PC-9 (cell line): ENCODE measurements around the gene TJP3. TPM values are rescaled to one million over a fixed set of nuclear protein-coding genes. Genes with fewer than 3 reads are reported as not detected.

Source experiments
- BruUV-seq: library from RNA; stranded (reverse); fragments of 400-500 nt; replicated peaks from 2 replicates; lab custom pipeline; 2021; lab: Mats Ljungman, UMichigan
- CTCF ChIA-PET: fragments of 300-600 bp; sonication (Branson Sonifier 250); formaldehyde crosslinking; loops from one replicate; lab custom pipeline; 2022; ENCODE audit warnings: antibody characterized with exemption; lab: Charles Lee
- POLR2A ChIA-PET: fragments of 300-600 bp; sonication (Branson Sonifier 250); formaldehyde crosslinking; loops from one replicate; lab custom pipeline; 2022; ENCODE audit warnings: antibody characterized with exemption; ENCODE audit not compliant: unreplicated experiment; lab: Charles Lee
- DNase-seq, 2 experiments: peaks; one replicate each; pipeline versions ENCODE4 v3.0.0 to v3.0.0-alpha.2; 2015 to 2022; ENCODE audit warnings: mixed read lengths in 1 of 2
- H2AFZ ChIP-seq: fragments of 200-600 bp; sonication (generic); 2 replicates; pipeline ENCODE4 v1.8.1; 2017; ENCODE audit warnings: antibody characterized with exemption
- H3F3A ChIP-seq: fragments of 200-600 bp; sonication (generic); 2 replicates; pipeline ENCODE4 v1.8.1; 2017; ENCODE audit warnings: antibody characterized with exemption, mild to moderate bottlenecking, low read depth; ENCODE audit not compliant: insufficient read depth
- H3K27ac ChIP-seq: fragments of 200-600 bp; sonication (generic); 2 replicates; pipeline ENCODE4 v1.6.1; 2016; ENCODE audit warnings: mixed run types
- H3K27me3 ChIP-seq: fragments of 200-600 bp; sonication (generic); 2 replicates; pipeline ENCODE4 v1.6.1; 2016; ENCODE audit warnings: low read depth, mixed run types; ENCODE audit not compliant: insufficient read depth
- H3K36me3 ChIP-seq: fragments of 200-600 bp; sonication (generic); 2 replicates; pipeline ENCODE4 v1.6.1; 2016; ENCODE audit warnings: low read depth, mixed run types
- H3K4me1 ChIP-seq: fragments of 200-600 bp; sonication (generic); replicated peaks from 2 replicates; pipeline ENCODE4 v1.6.1; 2016; ENCODE audit warnings: mixed run types; ENCODE audit not compliant: insufficient read depth
- H3K4me2 ChIP-seq: fragments of 200-600 bp; sonication (generic); 2 replicates; pipeline ENCODE4 v1.6.1; 2017; ENCODE audit warnings: mixed run types
- H3K4me3 ChIP-seq: fragments of 200-600 bp; sonication (generic); 2 replicates; pipeline ENCODE4 v1.6.1; 2016; ENCODE audit warnings: mixed run types
- H3K79me2 ChIP-seq: fragments of 200-600 bp; sonication (generic); 2 replicates; pipeline ENCODE4 v1.6.1; 2017; ENCODE audit warnings: low read depth, mixed run types
- H3K9me2 ChIP-seq: fragments of 200-600 bp; sonication (generic); 2 replicates; pipeline ENCODE4 v1.8.1; 2017; ENCODE audit warnings: mild to moderate bottlenecking; ENCODE audit not compliant: insufficient read depth
- H3K9me3 ChIP-seq: fragments of 200-600 bp; sonication (generic); 2 replicates; pipeline ENCODE4 v1.8.1; 2016; ENCODE audit warnings: low read depth; ENCODE audit not compliant: insufficient read depth
- H4K20me1 ChIP-seq: fragments of 200-600 bp; sonication (generic); 2 replicates; pipeline ENCODE4 v1.8.1; 2017; ENCODE audit not compliant: insufficient read depth
- EZH2 ChIP-seq: fragments of 200-600 bp; sonication (generic); IDR thresholded peaks from 2 replicates; pipeline ENCODE4 v1.8.0; 2017; ENCODE audit warnings: antibody characterized with exemption, low read depth
- intact Hi-C: fragments of 100-400 bp; cut with micrococcal nuclease; formaldehyde crosslinking; loops from one replicate; pipeline ENCODE4 v1.10.0; 2022; ENCODE audit not compliant: unreplicated experiment
- total RNA-seq: library from RNA; stranded (reverse); gene quantifications from 2 replicates; pipeline ENCODE4 v1.2.3, GENCODE V29; 2021
- TF ChIP-seq, protein P1 (sequence below): fragments of 200-600 bp; sonication (generic); conservative IDR thresholded peaks from 2 replicates; pipeline ENCODE4 v1.6.1; 2017; ENCODE audit warnings: mixed run types, antibody characterized with exemption, mild to moderate bottlenecking, moderate library complexity

TJP3 gene
- total RNA-seq, 1 experiment from 2014 or later = 56.8 TPM

- no TSS peak for BruUV-seq
- Histone ChIP-seq H4K20me1 (no peaks in the 10 kb centered on the region; the same call in 1 of the 2 replicates), H3K9me3 (no peaks in the 10 kb centered on the region), H3F3A (no peaks in the 10 kb centered on the region), H3K79me2 (no peaks in the 10 kb centered on the region), H3K27ac (no peak overlapping the region), H3K4me1 (no peaks in the 10 kb centered on the region), H3K4me2 (no peak overlapping the region), H2AFZ (no peak overlapping the region), H3K36me3 (no peaks in the 10 kb centered on the region), H3K9me2 (no peaks in the 10 kb centered on the region), H3K27me3 (no peaks in the 10 kb centered on the region), H3K4me3 (no peak overlapping the region)
- intact Hi-C loops = no loop called here
- TF ChIP-seq EZH2 = no peak
- TF ChIP-seq, protein P1, sequence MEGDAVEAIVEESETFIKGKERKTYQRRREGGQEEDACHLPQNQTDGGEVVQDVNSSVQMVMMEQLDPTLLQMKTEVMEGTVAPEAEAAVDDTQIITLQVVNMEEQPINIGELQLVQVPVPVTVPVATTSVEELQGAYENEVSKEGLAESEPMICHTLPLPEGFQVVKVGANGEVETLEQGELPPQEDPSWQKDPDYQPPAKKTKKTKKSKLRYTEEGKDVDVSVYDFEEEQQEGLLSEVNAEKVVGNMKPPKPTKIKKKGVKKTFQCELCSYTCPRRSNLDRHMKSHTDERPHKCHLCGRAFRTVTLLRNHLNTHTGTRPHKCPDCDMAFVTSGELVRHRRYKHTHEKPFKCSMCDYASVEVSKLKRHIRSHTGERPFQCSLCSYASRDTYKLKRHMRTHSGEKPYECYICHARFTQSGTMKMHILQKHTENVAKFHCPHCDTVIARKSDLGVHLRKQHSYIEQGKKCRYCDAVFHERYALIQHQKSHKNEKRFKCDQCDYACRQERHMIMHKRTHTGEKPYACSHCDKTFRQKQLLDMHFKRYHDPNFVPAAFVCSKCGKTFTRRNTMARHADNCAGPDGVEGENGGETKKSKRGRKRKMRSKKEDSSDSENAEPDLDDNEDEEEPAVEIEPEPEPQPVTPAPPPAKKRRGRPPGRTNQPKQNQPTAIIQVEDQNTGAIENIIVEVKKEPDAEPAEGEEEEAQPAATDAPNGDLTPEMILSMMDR = no peak
- DNase-seq = no peak
- ChIA-PET CTCF (no interaction called here), POLR2A (no interaction called here)
Observed at GRCh38 chr19:3670796-3671679, 37.1 kb upstream of the TJP3 start.

GRCh38 chr19:3671680-3672574 is 36.3 kb upstream of the TJP3 start:
- H3K9me2 ChIP-seq = no peaks in the 10 kb centered on the region
- H3K4me1 ChIP-seq = no peaks in the 10 kb centered on the region
- no peak overlapping the region for H3K4me2 ChIP-seq
- no peak overlapping the region for H2AFZ ChIP-seq
- no peaks in the 10 kb centered on the region; the same call in 1 of the 2 replicates for H4K20me1 ChIP-seq
- intact Hi-C loops = no loop called here
- no peaks in the 10 kb centered on the region for H3K27me3 ChIP-seq
- TF ChIP-seq, protein P1 = no peak
- no peak for TF ChIP-seq EZH2
- ChIA-PET CTCF (no interaction called here), POLR2A (no interaction called here)
- H3K4me3 ChIP-seq = no peak overlapping the region
- H3K79me2 ChIP-seq = no peaks in the 10 kb centered on the region
- no peaks in the 10 kb centered on the region for H3K36me3 ChIP-seq
- no peak for DNase-seq
- no peak overlapping the region for H3K27ac ChIP-seq
- no TSS peak for BruUV-seq
- no peaks in the 10 kb centered on the region for H3K9me3 ChIP-seq
- H3F3A ChIP-seq = no peaks in the 10 kb centered on the region

DNA sequence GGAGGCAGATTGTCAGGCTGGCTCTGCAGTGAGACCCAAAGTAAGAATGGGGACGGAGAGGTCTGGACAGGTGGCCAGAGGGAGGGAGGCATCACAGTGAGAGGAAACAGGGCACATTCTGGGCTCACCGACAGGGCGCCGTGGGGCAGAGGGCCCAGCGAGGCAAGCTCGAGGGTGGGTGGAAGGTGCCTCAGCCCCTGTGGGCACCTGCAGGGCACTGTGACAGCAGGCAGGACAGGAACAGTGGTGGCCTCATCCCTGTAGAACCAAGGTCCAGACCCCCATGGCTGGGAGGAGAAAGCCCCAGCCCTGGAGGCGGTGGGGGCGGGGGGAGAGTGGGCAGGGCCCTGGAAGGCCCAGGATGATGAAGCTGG is 35.6 kb upstream of the TJP3 start:
- Histone ChIP-seq H3K9me3 (no peaks in the 10 kb centered on the region), H3K27me3 (no peaks in the 10 kb centered on the region), H3K4me2 (no peak overlapping the region), H3K79me2 (no peaks in the 10 kb centered on the region), H3K36me3 (no peaks in the 10 kb centered on the region), H3K4me1 (no peaks in the 10 kb centered on the region), H2AFZ (no peak overlapping the region), H4K20me1 (no peaks in the 10 kb centered on the region; the same call in 1 of the 2 replicates), H3K9me2 (no peaks in the 10 kb centered on the region), H3K27ac (no peak overlapping the region), H3F3A (no peaks in the 10 kb centered on the region), H3K4me3 (no peak overlapping the region)
- DNase-seq = no peak
- POLR2A ChIA-PET = no interaction called here
- CTCF ChIA-PET = no interaction called here
- TF ChIP-seq, protein P1 = no peak
- TF ChIP-seq EZH2 = no peak
- intact Hi-C loops = no loop called here
- BruUV-seq = no TSS peak
